ENCODE data around the gene TARS1.

Gene TARS1

GRCh38 chr5:33448118-33448517, 7.4 kb downstream of the TARS1 start:
- Histone ChIP-seq H3K79me2 (ENCODE audit: insufficient read depth, low read depth) (peaks cover 73% of the 10 kb centered on the region), H3K4me3 (IDR thresholded peaks at IDR 0.05; ENCODE audit: insufficient read depth, low read depth, low read length) (no peak overlapping the region)

DNA sequence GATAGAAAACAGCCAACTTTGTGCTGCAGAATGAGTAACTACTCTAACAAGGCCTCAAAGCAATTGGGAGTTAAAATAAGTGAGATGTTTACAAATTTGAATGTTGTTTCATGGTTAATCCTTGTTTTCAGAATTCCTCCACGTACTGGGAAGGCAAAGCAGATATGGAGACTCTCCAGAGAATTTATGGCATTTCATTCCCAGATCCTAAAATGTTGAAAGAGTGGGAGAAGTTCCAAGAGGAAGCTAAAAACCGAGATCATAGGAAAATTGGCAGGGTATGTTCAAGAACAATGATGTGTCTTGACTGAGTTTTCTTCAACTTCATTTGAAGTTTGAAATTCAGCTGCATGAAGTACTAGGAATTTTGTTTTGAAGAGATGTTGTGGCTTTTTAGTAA, 16.4 kb downstream of the TARS1 start:
- H3K27me3 ChIP-seq (ENCODE audit: insufficient read depth, low read depth): no peaks in the 10 kb centered on the region
- H2AFZ ChIP-seq (ENCODE audit: low read depth): no peak overlapping the region
- H4K20me1 ChIP-seq (ENCODE audit: insufficient read depth): no peaks in the 10 kb centered on the region
- H3K36me3 ChIP-seq (ENCODE audit: insufficient read depth): peaks cover 28% of the 10 kb centered on the region
- no peak overlapping the region for H3K4me3 ChIP-seq (IDR thresholded peaks at IDR 0.05; ENCODE audit: insufficient read depth, low read depth, low read length)
- no peak overlapping the region for H3K9ac ChIP-seq
- no peaks in the 10 kb centered on the region for H3K4me1 ChIP-seq (ENCODE audit: low read depth, poor library complexity, severe bottlenecking)
- no peak overlapping the region for H3K4me2 ChIP-seq
- no peak for TF ChIP-seq CTCF (conservative IDR thresholded peaks at IDR 0.05; ENCODE audit: low read depth, low read length)
- no peak overlapping the region for H3K27ac ChIP-seq
- no peaks in the 10 kb centered on the region for H3K79me2 ChIP-seq (ENCODE audit: insufficient read depth, low read depth)

More at GRCh38 chr5:33448118-33448517, 7.4 kb downstream of the TARS1 start:
- H3K27me3 ChIP-seq (ENCODE audit: insufficient read depth, low read depth): no peaks in the 10 kb centered on the region
- H3K27ac ChIP-seq: no peak overlapping the region
- no peak overlapping the region for H3K4me2 ChIP-seq
- H4K20me1 ChIP-seq (ENCODE audit: insufficient read depth): no peaks in the 10 kb centered on the region
- H2AFZ ChIP-seq (ENCODE audit: low read depth): no peak overlapping the region
- peaks cover 12% of the 10 kb centered on the region; the same call in 1 of the 2 replicates for H3K36me3 ChIP-seq (ENCODE audit: insufficient read depth)
- no peak for TF ChIP-seq CTCF (conservative IDR thresholded peaks at IDR 0.05; ENCODE audit: low read depth, low read length)
- peaks cover 15% of the 10 kb centered on the region for H3K4me1 ChIP-seq (ENCODE audit: low read depth, poor library complexity, severe bottlenecking)
- H3K9ac ChIP-seq: no peak overlapping the region

DNA sequence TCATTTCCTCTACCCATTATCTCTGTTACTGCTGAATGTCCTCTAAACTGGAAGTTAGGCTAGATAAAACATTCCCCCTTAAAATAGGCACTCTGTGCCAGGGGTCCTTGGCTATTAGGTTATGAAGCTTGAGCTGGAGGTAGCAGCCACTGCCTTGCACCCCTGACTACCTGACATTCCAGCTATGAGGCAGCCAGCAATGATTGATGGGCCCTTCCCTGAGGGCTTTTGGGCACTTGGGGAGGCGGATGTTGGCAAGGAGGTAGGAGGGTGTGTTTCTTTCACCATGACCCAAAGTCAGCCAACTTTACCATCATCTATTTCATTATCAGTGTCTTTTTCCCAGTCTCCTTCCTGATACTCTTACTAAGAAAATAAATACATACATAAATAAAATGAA, 17.1 kb downstream of the TARS1 start:
- Histone ChIP-seq H3K9ac (no peak overlapping the region), H3K4me2 (no peak overlapping the region), H3K4me3 (IDR thresholded peaks at IDR 0.05; ENCODE audit: insufficient read depth, low read depth, low read length) (no peak overlapping the region), H3K79me2 (ENCODE audit: insufficient read depth, low read depth) (no peaks in the 10 kb centered on the region), H3K27ac (no peak overlapping the region), H2AFZ (ENCODE audit: low read depth) (no peak overlapping the region), H4K20me1 (ENCODE audit: insufficient read depth) (no peaks in the 10 kb centered on the region), H3K4me1 (ENCODE audit: low read depth, poor library complexity, severe bottlenecking) (no peaks in the 10 kb centered on the region), H3K36me3 (ENCODE audit: insufficient read depth) (peaks cover 30% of the 10 kb centered on the region), H3K27me3 (ENCODE audit: insufficient read depth, low read depth) (no peaks in the 10 kb centered on the region)
- TF ChIP-seq CTCF (conservative IDR thresholded peaks at IDR 0.05; ENCODE audit: low read depth, low read length): no peak

- no peaks in the 10 kb centered on the region for H3K27me3 ChIP-seq (ENCODE audit: insufficient read depth, low read depth)
- no peaks in the 10 kb centered on the region for H3K79me2 ChIP-seq (ENCODE audit: insufficient read depth, low read depth)
- peaks cover 21% of the 10 kb centered on the region for H3K36me3 ChIP-seq (ENCODE audit: insufficient read depth)
- H4K20me1 ChIP-seq (ENCODE audit: insufficient read depth): no peaks in the 10 kb centered on the region
- H2AFZ ChIP-seq (ENCODE audit: low read depth): no peak overlapping the region
- H3K27ac ChIP-seq: no peak overlapping the region
- H3K4me3 ChIP-seq (IDR thresholded peaks at IDR 0.05; ENCODE audit: insufficient read depth, low read depth, low read length): no peak overlapping the region
- no peaks in the 10 kb centered on the region for H3K4me1 ChIP-seq (ENCODE audit: low read depth, poor library complexity, severe bottlenecking)
- H3K4me2 ChIP-seq: no peak overlapping the region
- H3K9ac ChIP-seq: no peak overlapping the region
- TF ChIP-seq CTCF (conservative IDR thresholded peaks at IDR 0.05; ENCODE audit: low read depth, low read length): no peak
These were observed 19.4 kb downstream of the TARS1 start for GRCh38 chr5:33460210-33460609.

Data from KMS-11 (cell line).